Measurements from ENCODE around the gene SIL1.

DNA sequence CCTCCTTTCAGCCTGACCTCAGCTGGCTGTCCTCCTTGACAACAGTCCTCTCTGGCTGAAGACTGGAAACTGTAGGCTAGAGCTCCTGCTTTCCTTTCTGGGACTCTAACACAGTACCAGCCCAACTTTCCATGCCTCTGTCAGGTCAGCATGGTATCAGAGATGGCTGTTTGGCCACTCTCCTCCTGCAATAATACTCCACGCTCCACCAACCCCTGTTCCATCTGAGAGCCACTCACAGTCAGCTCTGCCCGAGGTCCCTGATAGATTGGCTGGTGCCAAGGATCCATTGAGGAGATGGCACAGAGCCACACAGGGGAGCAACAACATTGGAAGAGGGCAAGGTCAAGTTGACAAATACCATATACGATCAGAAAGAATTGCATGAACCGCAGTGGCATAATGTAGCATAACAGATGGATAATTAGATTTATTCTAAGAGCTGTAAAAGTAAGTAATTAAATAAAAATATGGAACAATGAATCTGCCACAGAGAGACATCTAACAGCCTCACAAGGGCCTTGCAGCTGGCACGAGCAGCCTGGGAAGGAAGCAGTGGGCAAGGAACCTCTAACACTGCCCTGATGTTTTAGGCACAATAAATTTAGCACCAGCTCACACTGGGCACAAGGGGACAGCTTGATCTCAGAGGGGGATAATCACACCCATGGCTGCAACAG, 228.7 kb downstream of the SIL1 start:
- TF ChIP-seq EZH2phosphoT487 (IDR thresholded peaks at IDR 0.05; ENCODE audit: borderline replicate concordance, low read length): no peak
- TF ChIP-seq, protein P1, sequence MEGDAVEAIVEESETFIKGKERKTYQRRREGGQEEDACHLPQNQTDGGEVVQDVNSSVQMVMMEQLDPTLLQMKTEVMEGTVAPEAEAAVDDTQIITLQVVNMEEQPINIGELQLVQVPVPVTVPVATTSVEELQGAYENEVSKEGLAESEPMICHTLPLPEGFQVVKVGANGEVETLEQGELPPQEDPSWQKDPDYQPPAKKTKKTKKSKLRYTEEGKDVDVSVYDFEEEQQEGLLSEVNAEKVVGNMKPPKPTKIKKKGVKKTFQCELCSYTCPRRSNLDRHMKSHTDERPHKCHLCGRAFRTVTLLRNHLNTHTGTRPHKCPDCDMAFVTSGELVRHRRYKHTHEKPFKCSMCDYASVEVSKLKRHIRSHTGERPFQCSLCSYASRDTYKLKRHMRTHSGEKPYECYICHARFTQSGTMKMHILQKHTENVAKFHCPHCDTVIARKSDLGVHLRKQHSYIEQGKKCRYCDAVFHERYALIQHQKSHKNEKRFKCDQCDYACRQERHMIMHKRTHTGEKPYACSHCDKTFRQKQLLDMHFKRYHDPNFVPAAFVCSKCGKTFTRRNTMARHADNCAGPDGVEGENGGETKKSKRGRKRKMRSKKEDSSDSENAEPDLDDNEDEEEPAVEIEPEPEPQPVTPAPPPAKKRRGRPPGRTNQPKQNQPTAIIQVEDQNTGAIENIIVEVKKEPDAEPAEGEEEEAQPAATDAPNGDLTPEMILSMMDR (IDR thresholded peaks at IDR 0.05; ENCODE audit: low read depth, low read length, poor library complexity, severe bottlenecking): no peak
